ENCODE results near the gene CDH13.

The CDH13 gene

GRCh38 chr16:83674931-83675535 is 1048.3 kb downstream of the CDH13 start:
- TF ChIP-seq CTCF (IDR thresholded peaks at IDR 0.05): no peak
- TF ChIP-seq ZFX (IDR thresholded peaks at IDR 0.05; ENCODE audit: borderline replicate concordance): no peak
- no peak overlapping the region for H3K27ac ChIP-seq

GRCh38 chr16:83676086-83676485 is 1049.3 kb downstream of the CDH13 start:
- TF ChIP-seq CTCF (IDR thresholded peaks at IDR 0.05) (no peak), ZFX (IDR thresholded peaks at IDR 0.05; ENCODE audit: borderline replicate concordance) (no peak)
- no peak overlapping the region for H3K27ac ChIP-seq

- no peak overlapping the region for H3K27ac ChIP-seq
- TF ChIP-seq CTCF (IDR thresholded peaks at IDR 0.05) (no peak), ZFX (IDR thresholded peaks at IDR 0.05; ENCODE audit: borderline replicate concordance) (no peak)
Measured at GRCh38 chr16:83680980-83681379, 1054.2 kb downstream of the CDH13 start.

GRCh38 chr16:83681381-83681956 is 1054.7 kb downstream of the CDH13 start:
- no peak overlapping the region for H3K27ac ChIP-seq
- TF ChIP-seq ZFX (IDR thresholded peaks at IDR 0.05; ENCODE audit: borderline replicate concordance) (no peak), CTCF (IDR thresholded peaks at IDR 0.05) (no peak)

- no peak overlapping the region for H3K27ac ChIP-seq
- no peak for TF ChIP-seq ZFX (IDR thresholded peaks at IDR 0.05; ENCODE audit: borderline replicate concordance)
- TF ChIP-seq CTCF (IDR thresholded peaks at IDR 0.05): no peak
Measured at GRCh38 chr16:83682116-83682867, 1055.5 kb downstream of the CDH13 start.

- H3K27ac ChIP-seq: no peak overlapping the region
- no peak for TF ChIP-seq CTCF (IDR thresholded peaks at IDR 0.05)
- TF ChIP-seq ZFX (IDR thresholded peaks at IDR 0.05; ENCODE audit: borderline replicate concordance): no peak
Measured at GRCh38 chr16:83682868-83683235, 1056.1 kb downstream of the CDH13 start.

- TF ChIP-seq ZFX (IDR thresholded peaks at IDR 0.05; ENCODE audit: borderline replicate concordance) (no peak), CTCF (IDR thresholded peaks at IDR 0.05) (no peak)
- H3K27ac ChIP-seq: no peak overlapping the region
Measured at GRCh38 chr16:83685615-83686165, 1058.9 kb downstream of the CDH13 start.
